Stimulated activated naive CD4-positive, alpha-beta T cell treated with Interleukin-2 at 50 U/mL for 16 hours (primary cell): ENCODE measurements around the gene SUPT3H.

Experiments used
- DNase-seq: peaks from one replicate; lab custom pipeline; 2025; lab: John Stamatoyannopoulos, UW

SUPT3H gene

DNA sequence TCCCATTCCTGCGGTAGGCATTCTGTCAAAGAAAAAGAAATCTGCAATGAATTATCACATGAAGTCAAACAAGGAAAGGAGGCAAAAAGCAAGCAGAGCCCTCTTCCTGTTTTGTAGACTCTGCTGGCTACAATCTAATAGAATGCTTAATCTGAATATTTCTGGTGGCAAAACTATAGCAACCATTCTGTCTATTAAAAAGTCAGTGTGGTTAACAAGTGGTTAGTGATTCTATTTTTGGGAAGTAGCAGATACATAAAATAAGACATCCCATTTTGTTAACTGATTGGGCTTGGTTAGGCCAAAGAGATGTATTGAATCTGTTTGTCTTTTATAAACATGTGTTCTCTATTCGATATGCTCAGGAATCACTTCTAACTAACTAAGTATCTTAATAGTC, 547.9 kb downstream of the SUPT3H start:
- no peak for DNase-seq

DNA sequence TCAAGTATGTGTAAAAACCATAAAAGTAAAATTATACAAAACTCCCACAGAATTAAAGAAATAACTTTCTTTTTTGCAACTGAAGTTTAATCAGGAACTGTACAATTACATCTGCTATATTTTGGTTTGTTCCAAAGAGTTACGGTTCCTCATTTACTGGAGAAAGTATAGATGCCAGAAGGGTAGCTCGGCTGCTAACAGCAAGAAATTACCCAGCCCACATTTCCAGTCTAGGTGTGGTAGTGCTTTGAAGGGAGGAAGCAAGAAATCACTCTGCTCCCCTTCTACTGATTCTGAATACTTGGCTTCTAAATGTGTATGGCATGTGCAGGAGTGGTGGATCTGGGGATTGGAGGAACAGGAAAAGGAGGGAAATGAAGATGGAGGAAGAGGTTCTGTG, 549.0 kb downstream of the SUPT3H start:
- DNase-seq = no peak

DNA sequence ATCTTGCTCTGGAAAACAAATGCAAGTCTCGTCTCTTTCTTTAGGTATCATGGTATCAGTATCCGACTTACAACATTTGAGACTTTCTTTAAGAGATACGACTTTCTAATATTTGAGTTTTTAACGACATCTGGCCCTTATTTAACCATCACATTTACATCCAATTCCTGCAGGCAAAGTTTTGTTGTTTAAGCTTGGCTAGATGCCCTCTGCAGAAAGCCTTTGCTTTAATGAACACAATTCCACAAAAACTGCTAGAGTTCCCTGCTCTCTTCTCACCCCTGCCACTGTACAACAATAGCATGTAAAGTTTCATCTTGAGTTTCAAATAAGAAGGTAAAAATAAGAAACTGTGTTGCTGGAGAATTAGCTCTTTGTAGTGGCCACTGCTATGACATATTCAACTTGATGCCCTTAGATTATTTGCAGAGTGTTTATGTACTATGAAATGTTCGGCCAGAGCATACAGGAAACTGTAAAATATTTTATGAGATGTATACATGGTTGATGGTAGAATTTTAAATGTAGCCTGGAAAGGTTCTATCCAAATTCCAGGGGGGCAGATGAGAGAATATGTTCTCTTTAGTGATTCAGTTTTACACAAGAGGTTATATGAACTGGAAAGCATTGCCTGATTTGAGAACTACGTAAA, 551.6 kb downstream of the SUPT3H start:
- DNase-seq = no peak

DNA sequence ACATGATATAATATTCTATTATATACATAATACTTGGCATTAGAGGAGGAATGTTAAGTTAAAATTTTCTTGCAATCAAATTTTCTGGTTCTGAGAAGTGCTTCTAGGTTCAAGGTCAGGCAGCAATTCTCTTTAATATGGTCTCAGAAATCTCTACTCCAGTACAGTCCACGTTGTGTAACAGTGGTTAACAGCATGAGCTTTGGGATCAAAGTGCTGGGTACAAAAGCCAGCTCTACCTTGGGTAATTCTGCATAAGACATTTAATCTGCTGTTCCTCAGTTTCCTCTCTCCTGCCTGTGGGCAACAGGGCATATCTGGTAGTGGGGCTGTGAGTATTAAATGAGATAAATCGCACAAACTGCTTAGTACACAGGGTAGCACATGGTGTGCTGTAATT, 552.5 kb downstream of the SUPT3H start:
- DNase-seq = no peak

DNA sequence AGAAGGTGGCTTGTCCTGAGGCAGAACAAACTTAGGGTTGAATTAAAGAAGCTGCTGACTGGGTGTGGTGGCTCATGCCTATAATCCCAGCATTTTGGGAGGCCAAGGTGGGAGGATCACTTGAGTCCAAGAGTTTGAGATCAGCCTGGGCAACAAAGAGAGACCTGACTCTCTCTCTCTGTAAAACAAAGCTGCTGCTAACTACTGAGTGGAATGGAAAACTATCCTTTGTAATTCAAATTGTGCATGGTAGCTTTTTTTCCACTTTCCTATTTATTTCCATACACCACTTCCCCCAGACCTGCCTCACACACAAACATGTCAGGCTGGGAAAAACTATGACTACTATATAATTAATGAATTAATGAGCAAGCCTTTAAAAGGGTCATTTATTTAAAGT, 553.2 kb downstream of the SUPT3H start:
- no peak for DNase-seq

DNA sequence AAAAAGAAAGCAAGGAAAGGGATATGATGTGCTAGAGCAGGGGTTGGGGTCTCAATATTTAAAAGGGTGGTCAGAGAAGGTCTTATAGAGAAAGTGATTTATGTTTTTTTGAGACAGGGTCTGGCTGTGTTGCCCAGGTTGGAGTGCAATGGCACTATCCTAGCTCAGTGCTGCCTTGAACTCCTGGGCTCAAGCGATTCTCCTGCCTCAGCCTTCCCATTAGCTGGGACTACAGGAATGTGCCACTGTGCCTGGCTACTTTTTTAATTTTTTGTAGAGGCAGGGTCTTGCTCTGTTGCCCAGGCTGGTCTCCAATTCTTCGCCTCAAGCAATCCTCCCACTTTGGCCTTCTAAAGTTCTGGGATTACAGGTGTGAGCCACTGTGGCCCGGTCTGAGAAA, 557.0 kb downstream of the SUPT3H start:
- no peak for DNase-seq

DNA sequence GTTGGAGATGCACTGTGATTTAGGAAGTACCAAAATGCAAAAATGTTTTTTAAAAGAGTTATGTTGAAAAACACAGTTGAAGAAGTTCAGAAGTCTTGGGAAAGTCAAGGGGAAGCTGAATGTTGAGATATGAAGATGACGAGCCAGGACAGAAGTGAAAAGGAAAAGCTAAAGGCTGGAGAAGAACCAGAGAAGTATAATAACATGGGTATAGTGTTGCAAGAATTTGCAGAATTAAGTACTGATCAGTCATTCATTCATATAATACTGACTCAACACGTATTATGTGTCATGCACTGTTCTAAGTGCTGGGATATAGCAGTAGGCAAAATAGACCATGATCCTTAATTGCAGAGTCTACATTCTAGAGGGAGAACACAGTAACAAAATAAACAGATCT, 557.4 kb downstream of the SUPT3H start:
- DNase-seq = no peak

DNA sequence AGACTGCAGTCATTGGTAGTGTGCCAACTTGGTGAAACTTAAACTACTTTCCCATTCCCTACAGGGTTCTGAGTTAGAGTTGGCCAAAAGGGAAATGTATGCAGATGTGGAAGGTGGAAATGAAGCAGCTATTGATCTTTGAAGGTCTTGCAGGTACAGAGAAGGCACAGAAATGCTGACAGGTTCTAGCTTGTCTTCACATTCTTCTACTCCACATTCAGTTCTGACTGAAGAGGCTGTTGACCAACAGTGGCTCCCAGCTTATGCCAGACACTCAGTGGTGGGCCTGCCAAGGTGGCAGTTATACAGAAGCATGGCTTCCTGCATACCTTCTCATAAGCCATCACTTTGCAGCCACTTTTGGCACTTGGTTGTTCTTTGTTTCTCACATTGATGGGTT, 566.3 kb downstream of the SUPT3H start:
- no peak for DNase-seq

DNA sequence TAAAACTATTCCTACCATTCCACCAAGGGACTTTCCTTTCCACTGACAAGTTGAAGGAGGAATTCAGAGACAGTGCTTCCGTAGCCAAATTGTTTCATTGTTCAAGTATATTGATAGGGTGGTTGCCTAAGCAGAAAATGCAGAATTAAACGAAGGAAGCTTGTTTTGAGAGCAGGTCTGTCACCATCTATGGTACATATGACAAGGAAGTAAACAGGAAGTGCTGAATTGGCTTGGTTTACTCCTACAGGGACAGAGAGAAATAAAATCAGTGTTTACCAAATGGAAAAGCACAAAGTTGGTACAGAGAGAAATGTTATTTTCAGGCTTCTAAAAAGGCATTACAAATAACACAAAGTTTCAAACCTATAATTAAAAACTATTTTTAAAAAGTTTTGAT, 568.5 kb downstream of the SUPT3H start:
- DNase-seq = no peak

DNA sequence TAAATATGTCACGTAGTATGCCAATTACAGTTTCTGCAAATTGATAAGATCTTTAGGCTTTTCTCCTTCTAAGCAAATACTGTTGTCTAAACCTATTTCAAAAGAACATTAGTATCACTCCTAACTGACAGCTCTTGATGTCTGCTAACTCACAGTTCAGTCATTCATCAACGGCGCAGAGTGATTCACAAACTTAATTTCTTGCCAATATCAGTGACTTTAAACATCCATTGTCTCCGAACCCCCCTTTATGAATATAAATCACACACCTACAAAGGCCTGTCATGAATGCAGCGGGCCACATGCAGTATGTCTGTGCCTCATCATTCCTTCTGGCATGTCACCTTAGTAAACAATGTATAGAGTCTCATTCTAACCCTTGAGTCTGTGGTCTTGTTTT, 569.6 kb downstream of the SUPT3H start:
- DNase-seq = no peak

DNA sequence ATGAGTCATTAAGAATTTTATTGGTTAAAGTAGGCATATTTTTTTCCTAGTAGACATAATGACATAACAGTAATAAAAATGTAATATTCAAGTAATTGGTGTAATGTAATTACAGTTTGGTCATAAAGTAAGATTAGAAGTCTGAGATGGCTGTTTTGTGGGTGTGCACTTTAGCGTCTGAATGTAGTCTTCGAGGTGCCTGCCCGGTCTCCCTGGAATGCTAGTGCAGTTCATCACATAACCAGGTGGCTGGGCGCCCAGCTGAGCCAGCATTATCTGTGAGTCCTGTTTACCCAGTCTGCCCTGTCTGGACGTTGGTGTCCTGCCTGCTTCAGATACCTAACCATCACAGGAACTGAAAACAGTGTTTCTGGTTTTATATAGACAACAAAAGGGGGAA, 571.1 kb downstream of the SUPT3H start:
- DNase-seq = no peak

DNA sequence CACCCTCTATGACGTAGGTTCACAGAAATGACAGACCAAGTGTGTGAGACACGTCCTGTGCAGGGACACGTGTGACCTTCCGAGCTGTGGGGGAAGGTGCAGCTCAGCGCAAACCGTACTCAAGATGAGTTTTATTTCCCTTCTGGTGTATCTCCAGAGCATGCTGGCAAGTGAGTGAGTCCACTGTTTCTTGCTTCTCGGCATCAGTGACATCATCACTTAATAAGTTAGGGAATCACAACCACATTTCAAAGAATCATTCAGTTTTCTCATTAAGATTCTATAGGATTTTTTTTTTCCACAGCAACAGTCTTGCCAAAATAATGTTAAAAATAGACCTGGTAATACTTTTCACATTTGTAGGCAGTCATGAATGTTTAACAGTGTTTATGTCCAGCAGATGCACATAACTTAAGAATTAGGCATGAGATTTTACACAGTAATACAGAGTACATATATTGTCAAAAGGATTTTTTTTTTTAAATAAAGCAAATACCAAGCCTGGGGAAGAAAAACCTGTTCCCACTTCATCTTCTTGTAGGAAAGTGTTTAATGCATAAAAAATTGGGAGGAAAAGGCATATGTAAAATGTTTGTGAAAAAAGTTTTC, 572.4 kb downstream of the SUPT3H start:
- no peak for DNase-seq

DNA sequence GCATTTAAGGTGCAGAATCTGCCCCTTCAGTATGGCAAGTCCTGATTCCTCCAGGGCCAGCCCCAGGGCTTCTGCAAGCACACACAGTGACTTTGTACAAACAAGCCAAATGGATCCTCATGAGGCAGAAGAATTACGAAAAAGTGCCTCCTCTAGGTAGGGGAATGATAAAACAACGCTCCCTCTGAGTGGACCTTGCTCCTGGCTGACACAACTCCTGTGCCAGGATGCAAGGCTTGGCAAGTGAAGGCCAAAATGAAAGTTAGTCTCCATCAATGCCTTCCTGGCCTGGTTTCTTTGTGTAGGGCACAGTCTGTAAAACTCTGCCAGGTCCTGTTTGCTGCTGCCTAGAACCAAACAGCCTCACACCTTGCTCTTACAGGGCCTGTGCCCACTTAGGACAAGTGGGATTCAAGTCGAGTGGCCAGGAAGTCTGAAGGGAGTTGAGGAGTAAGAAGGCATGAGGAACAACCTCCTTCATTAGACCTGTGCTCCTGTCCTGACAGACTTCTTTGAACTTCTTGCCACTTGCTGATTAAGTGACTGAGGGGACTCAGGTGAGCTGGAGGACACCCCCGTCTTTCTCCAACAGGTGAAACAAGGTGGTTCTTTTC, 573.1 kb downstream of the SUPT3H start:
- DNase-seq = no peak

DNA sequence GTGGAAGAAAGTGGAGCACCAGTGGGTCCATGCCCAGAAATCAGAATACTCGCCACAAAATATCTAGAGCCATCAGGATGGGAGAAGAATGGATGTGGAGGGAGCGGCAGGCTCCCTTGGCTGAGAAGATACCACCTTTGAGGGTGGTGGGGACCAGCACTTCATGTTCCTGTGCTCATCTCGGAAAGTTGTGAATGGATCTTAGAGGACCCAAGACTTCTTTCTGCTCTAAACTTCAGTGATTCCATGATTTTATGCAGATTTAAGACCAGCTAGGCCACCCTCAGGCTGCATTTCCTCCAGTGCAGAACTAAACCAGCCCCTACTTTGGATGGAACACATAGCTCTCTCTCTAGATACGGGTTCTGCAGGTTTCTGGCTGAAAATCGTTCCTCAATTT, 573.7 kb downstream of the SUPT3H start:
- DNase-seq = no peak

DNA sequence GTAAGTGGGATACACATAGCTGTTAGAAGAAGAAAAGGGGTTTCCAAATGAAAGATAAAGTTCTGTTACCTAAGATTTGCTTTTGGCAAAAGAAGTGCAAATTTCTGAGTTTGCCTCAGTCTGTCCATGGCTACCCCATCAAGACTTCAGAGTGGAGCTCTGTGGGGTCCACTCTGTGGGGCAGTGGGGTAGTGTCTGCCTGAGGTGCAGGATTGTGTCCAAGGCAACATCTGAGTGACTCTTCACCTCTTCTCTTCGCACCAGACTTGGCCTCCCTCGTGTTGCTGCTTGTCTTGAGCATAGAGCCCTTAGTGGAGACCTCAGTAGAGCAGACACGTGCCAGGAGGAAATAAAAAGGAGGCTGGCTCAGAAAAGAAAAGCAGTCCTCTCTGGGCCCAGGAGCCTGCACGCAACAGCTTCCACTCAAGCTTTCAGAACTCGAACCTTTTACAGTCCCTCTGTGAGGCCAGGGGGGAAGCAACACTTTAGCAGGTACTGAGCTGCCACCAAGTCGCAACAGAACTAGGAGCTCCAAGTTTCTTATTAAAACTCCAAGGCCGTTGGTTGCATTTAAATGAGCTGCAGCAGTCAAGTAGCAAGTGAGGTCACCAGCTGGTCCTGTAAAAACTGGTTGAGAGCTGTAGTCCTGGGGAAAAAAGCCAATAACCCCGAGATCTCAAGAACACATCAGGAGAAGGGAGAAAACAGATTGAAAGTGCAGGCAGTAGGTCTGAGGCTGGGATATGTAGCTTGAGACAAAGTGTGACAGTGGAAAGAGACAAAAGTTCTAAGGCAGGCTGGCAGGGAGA, 576.7 kb downstream of the SUPT3H start:
- DNase-seq = no peak

DNA sequence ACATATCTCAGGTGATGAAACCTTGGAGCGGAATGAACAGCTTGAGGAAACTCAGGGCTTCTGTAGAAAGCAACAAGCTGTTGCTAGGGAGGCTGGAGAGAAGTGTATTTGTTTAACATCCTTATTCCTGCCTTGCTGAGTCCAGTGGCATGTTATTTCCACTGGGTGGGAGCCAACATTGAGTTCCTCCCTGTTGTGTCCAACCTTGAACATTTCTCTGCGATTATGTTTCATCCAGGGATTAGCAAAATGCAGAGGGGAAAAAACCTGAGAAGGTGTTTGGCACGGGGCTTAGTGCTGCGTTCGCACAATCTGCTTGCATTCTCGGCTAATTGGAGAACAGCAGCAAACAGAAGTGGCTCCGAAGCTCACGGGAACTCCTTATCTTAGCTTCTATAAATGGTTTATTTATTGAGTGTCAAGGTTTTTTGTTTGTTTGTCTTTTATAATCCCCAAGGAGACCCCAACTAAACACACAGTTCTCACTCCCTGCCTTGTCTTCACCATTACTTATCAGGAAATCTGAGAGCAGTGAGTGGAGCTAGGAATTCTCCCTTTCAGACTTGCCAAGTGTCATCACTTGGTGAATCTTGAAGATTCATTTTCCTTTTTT, 577.5 kb downstream of the SUPT3H start:
- no peak for DNase-seq

DNA sequence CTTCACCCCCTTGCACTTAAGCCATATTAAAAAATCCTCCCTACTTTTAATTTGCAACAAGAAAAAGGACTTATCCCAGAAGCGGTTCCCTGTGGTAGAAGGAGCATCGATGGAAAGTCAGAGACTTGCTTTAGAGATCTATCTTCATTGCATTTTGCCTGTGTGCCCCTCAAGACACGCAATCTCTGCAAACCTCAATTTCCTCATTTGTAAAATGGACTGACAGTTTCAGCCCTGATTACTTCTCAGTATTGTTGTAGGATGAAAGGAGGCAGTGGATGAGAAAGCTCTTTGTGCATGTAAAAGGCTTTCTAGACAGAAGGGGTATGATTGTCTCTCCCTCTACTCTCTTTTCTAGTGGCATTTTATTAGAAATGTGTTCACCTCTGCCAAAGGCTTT, 580.0 kb downstream of the SUPT3H start:
- no peak for DNase-seq

DNA sequence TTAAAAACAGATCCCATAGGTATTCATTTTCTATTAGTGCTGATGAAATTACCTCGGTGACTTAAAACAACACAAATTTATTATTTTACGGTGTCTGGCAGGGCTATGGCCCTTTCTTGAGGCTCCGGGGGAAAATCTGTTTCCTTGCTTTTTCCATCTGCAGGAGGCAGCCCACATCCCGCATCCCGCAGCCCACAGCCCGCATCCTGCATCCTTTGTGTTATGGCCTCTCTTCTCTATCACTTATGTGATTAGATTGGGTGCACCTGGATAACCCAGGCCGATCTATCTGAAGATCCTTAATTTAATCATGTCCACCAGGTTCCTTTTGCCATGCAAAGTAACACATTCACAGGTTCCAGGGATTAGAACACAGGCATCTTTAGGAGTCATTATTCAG, 582.4 kb downstream of the SUPT3H start:
- DNase-seq = no peak

DNA sequence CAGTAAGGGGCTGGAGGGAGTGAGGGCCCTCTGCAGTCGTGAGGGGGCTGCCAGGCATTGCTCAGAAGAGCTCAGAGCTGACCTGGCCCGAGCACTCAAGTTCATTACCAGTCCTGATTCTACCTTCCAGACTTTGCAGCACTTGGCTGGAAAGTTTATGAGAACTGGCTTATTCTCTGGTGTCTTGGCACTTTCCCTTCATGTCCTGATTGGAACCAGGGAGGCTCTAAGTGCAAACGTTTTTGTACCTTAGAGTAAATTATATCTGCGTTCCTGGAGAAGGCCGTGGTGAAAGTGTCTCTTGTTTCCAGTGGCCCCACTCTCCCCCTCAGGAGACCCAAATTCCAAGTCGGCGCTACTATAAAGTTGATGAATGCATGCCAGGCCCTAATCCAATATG, 587.9 kb downstream of the SUPT3H start:
- DNase-seq = no peak

DNA sequence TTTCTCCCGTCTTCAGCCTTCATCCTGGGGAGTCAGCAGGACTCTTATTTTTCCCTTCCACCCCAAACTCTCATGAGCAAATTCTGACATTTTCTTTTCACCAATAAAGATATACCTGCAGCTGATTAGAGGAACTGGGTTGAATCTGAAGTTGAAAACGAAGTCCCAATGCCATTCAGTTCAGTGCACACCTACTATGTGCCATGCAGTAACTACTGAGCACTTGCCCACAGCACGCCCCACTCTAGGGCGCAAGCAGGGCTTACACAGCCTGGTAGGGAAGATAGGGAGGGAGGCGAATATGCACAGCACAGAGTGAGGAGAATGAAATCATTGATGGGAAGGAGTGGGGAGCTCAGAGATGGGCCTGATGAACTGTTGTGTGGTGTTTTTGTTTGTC, 588.7 kb downstream of the SUPT3H start:
- DNase-seq = no peak

DNA sequence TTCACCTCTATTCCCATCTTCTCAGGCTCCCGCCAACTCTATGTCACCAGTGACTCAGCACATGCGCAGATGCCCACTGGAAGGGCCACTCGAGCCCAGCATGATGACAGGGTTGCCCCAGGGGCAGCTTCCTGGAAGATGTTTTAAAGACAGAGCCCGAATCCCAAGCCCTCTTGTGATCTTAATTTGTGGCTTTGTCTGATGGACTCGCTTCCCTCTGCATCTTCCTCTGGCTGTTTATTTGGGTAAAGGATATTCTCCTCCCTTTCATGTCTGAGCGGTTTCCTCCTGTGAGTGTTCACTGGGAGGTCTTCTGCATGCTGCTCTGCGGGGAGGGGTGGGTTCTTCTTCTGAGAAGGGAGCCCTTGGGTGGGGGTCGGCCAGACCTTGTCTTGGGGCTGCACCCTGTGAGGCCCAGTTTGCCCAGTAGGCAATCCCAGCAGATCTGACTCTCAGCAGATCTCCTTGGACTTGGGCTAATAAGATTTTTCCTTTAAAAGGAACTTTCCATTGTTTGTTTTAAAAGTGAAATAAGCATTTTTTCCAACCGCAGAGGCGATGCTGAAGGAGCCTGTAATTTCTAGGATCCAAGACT, 589.2 kb downstream of the SUPT3H start:
- DNase-seq = no peak

DNA sequence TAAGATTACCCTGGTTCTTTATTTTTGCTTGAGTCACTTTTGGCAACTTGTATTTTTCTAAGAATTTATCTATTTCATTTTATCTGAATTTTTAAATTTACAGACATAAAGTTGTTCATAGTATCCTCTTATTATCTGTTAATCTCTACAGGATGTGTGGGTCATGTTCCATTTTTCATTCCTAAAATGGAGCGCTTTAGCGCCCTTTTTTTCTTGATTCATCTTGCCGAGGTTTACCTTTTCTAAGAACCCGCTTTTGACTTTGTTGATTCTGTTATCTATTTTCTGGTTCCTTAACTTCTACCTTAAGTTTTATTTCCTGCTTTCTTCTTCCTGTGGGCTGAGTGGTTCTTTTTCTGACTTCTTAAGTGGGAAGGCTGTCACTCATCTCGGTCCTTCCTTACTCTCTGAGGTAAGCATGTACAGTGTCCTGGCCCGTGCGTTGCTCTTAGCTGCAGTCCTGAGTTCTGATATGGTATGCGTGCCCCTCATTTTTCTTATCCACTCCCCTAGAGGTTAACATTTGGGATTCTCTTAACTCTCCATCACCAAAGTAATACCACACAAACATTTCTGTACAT, 590.4 kb downstream of the SUPT3H start:
- no peak for DNase-seq
